HepG2 (cell line): ENCODE data around the gene CNNM3. TPM values are rescaled to one million over a fixed set of nuclear protein-coding genes. Genes with fewer than 3 reads are reported as not detected.
A peak's percentile ranks its signal among the peaks of the same experiment; 100 is the strongest.

Experiments used
- AGO1 ChIP-seq: fragments of 200-400 bp; formaldehyde crosslinking; IDR thresholded peaks from 2 replicates; pipeline ENCODE4 v1.6.1; 2017; ENCODE audit warnings: mild to moderate bottlenecking, low read depth, low read length, moderate library complexity; ENCODE audit not compliant: poor library complexity, severe bottlenecking
- ARID3A ChIP-seq: IDR thresholded peaks from 2 replicates; pipeline ENCODE4 v1.6.1; 2012; ENCODE audit warnings: low read depth, low read length, improper control_type of control experiment
- E2F2 ChIP-seq: sonication (generic); formaldehyde crosslinking; IDR thresholded peaks from 2 replicates; pipeline ENCODE4 v1.4.0; 2020; ENCODE audit warnings: missing genetic modification reagents, borderline replicate concordance
- FOXA1 ChIP-seq, 2 experiments: fragments of 450-650 bp in 1 of 2; sonication (generic) in 1 of 2; formaldehyde crosslinking in 1 of 2; IDR thresholded peaks; 2 replicates each; pipeline versions ENCODE4 v1.4.0 to v1.6.1; 2016 to 2020; ENCODE audit warnings: missing genetic modification reagents in 1 of 2
- GLI4 ChIP-seq: sonication (generic); formaldehyde crosslinking; IDR thresholded peaks from 2 replicates; pipeline ENCODE4 v1.5.1; 2020; ENCODE audit warnings: missing genetic modification reagents, mild to moderate bottlenecking, moderate library complexity, borderline replicate concordance
- HBP1 ChIP-seq: IDR thresholded peaks from 2 replicates; pipeline ENCODE4 v1.6.1; 2016; ENCODE audit warnings: low read depth, control low read depth
- HNRNPH1 ChIP-seq: fragments of 200-400 bp; formaldehyde crosslinking; optimal IDR thresholded peaks from 2 replicates; pipeline ENCODE3; 2017; ENCODE audit warnings: mild to moderate bottlenecking, low read depth, low read length
- ONECUT2 ChIP-seq: sonication (generic); formaldehyde crosslinking; IDR thresholded peaks from 2 replicates; pipeline ENCODE4 v1.4.0; 2020; ENCODE audit warnings: missing genetic modification reagents
- POLR2AphosphoS2 ChIP-seq: IDR thresholded peaks from 2 replicates; pipeline ENCODE4 v1.6.1; 2011; ENCODE audit warnings: low read depth, low read length, improper control_type of control experiment
- SRF ChIP-seq: IDR thresholded peaks from 2 replicates; pipeline ENCODE4 v1.6.1; 2011; ENCODE audit warnings: mild to moderate bottlenecking, low read depth, low read length, moderate library complexity
- SRY ChIP-seq: sonication (generic); formaldehyde crosslinking; IDR thresholded peaks from 2 replicates; pipeline ENCODE4 v1.8.0; 2022; ENCODE audit warnings: mild to moderate bottlenecking, missing genetic modification reagents
- ZBTB21 ChIP-seq: sonication (generic); formaldehyde crosslinking; IDR thresholded peaks from 2 replicates; pipeline ENCODE4 v1.4.0; 2020; ENCODE audit warnings: missing genetic modification reagents
- ZKSCAN1 ChIP-seq: fragments of 150-350 bp; IDR thresholded peaks from 2 replicates; pipeline ENCODE4 v1.6.1; 2014; ENCODE audit warnings: low read length
- ZNF256 ChIP-seq: sonication (generic); formaldehyde crosslinking; conservative IDR thresholded peaks from 2 replicates; pipeline ENCODE4 v1.4.0; 2020; ENCODE audit warnings: missing genetic modification reagents
- ZNF552 ChIP-seq: sonication (generic); formaldehyde crosslinking; IDR thresholded peaks from 2 replicates; pipeline ENCODE4 v1.9.0; 2022; ENCODE audit warnings: missing genetic modification reagents, mild to moderate bottlenecking, borderline replicate concordance
- ZSCAN12 ChIP-seq: sonication (generic); formaldehyde crosslinking; IDR thresholded peaks from 2 replicates; pipeline ENCODE4 v1.9.0; 2021; ENCODE audit warnings: mild to moderate bottlenecking, missing genetic modification reagents
- polyA plus RNA-seq, 8 experiments: library from polyadenylated mRNA; depleted of rRNA in 3 of 8; stranded (reverse) in 7 of 8; unstranded in 1 of 8; fragments of >200 nt; fragmentation: Illumina TruSeq in 4 of 8; extraction: Trizol in 4 of 8; gene quantifications; 2 replicates each; pipeline versions ENCODE4 v1.2.1 to v1.2.3, GENCODE V29; 2011 to 2016; ENCODE audit warnings: low read depth in 4 of 8, missing spikeins in 1 of 8, mixed read lengths in 1 of 8; ENCODE audit not compliant: insufficient read depth in 1 of 8
- total RNA-seq, 5 experiments: library from RNA; depleted of rRNA; stranded (reverse); fragments of >200 nt; fragmentation: Illumina TruSeq; extraction: Trizol; gene quantifications; 2 replicates each; pipeline ENCODE4 v1.2.3, GENCODE V29; 2016; ENCODE audit warnings: low read depth in 1 of 5
- TF ChIP-seq, protein P1 (sequence below): sonication (generic); formaldehyde crosslinking; IDR thresholded peaks from 2 replicates; pipeline ENCODE4 v1.4.0; 2020; ENCODE audit warnings: missing genetic modification reagents, mild to moderate bottlenecking, borderline replicate concordance
- TF ChIP-seq, protein P2 (sequence below): sonication (generic); formaldehyde crosslinking; IDR thresholded peaks from 2 replicates; pipeline ENCODE4 v1.4.0; 2020; ENCODE audit warnings: missing genetic modification reagents; ENCODE audit errors: not compliant biosample characterization
- TF ChIP-seq, protein P3 (sequence below): sonication (generic); formaldehyde crosslinking; IDR thresholded peaks from 2 replicates; pipeline ENCODE4 v1.4.0; 2020; ENCODE audit warnings: mild to moderate bottlenecking, missing genetic modification reagents

CNNM3 gene
- total and polyA plus RNA-seq, 2 of the 13 experiments (the other 11 are each of a cell fraction or from before 2014, with no cell fraction given) = 21.2 to 27.9 TPM

- TF ChIP-seq, protein P1, sequence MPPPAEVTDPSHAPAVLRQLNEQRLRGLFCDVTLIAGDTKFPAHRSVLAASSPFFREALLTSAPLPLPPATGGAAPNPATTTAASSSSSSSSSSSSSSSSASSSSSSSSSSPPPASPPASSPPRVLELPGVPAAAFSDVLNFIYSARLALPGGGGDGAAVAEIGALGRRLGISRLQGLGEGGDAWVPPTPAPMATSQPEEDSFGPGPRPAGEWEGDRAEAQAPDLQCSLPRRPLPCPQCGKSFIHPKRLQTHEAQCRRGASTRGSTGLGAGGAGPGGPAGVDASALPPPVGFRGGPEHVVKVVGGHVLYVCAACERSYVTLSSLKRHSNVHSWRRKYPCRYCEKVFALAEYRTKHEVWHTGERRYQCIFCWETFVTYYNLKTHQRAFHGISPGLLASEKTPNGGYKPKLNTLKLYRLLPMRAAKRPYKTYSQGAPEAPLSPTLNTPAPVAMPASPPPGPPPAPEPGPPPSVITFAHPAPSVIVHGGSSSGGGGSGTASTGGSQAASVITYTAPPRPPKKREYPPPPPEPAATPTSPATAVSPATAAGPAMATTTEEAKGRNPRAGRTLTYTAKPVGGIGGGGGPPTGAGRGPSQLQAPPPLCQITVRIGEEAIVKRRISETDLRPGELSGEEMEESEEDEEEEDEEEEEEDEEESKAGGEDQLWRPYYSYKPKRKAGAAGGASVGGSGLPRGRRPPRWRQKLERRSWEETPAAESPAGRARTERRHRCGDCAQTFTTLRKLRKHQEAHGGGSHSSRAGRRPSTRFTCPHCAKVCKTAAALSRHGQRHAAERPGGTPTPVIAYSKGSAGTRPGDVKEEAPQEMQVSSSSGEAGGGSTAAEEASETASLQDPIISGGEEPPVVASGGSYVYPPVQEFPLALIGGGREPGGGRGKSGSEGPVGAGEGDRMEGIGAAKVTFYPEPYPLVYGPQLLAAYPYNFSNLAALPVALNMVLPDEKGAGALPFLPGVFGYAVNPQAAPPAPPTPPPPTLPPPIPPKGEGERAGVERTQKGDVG (CRISPR knock-in tag) = peak; percentile 72
- TF ChIP-seq E2F2 (CRISPR knock-in tag) (no peak), FOXA1 (IDR thresholded peaks at IDR 0.05) (peak; percentile 56; the same call in 1 of the 2 replicates), FOXA1 (CRISPR knock-in tag; IDR thresholded peaks at IDR 0.05) (peak; percentile 99), AGO1 (no peak), ONECUT2 (no peak), GLI4 (no peak), SRY (CRISPR knock-in tag) (0 out of 2 replicates have a peak, but pooled peaks have one; percentile 44), ZNF552 (peak; percentile 57; the same call in 1 of the 2 replicates), ZSCAN12 (CRISPR knock-in tag) (peak; percentile 43; the same call in 1 of the 2 replicates), POLR2AphosphoS2 (no peak), ZKSCAN1 (peak; percentile 78), ARID3A (peak; percentile 75), HNRNPH1 (no peak), ZNF256 (CRISPR knock-in tag) (peak; percentile 82; the same call in 1 of the 2 replicates), SRF (no peak), ZBTB21 (CRISPR knock-in tag) (no peak), HBP1 (CRISPR knock-in tag) (peak; percentile 93)
- TF ChIP-seq, protein P2, sequence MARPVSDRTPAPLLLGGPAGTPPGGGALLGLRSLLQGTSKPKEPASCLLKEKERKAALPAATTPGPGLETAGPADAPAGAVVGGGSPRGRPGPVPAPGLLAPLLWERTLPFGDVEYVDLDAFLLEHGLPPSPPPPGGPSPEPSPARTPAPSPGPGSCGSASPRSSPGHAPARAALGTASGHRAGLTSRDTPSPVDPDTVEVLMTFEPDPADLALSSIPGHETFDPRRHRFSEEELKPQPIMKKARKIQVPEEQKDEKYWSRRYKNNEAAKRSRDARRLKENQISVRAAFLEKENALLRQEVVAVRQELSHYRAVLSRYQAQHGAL (CRISPR knock-in tag) = no peak
- TF ChIP-seq, protein P3, sequence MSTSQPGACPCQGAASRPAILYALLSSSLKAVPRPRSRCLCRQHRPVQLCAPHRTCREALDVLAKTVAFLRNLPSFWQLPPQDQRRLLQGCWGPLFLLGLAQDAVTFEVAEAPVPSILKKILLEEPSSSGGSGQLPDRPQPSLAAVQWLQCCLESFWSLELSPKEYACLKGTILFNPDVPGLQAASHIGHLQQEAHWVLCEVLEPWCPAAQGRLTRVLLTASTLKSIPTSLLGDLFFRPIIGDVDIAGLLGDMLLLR (CRISPR knock-in tag) = no peak
Measured at GRCh38 chr2:96819128-96819875, 3.2 kb downstream of the CNNM3 start (continued).
